HG03521 (cell line): ENCODE measurements around the gene CHD1.

ENCODE experiments used
- ATAC-seq: cut with Tn5 transposase; IDR thresholded peaks from one replicate; pipeline ENCODE4 v1.9.1; 2021; ENCODE audit warnings: mild to moderate bottlenecking, moderate library complexity; ENCODE audit not compliant: unreplicated experiment

CHD1 gene

GRCh38 chr5:98905857-98906688 lies 22.7 kb downstream of the CHD1 start:
- ATAC-seq: no peak

- ATAC-seq: no peak
Observed at GRCh38 chr5:98904780-98905179, 24.0 kb downstream of the CHD1 start.

- no peak for ATAC-seq
Observed at GRCh38 chr5:98902733-98903132, 26.1 kb downstream of the CHD1 start.

GRCh38 chr5:98899456-98899855 lies 29.4 kb downstream of the CHD1 start:
- no peak for ATAC-seq

GRCh38 chr5:98898743-98899142 lies 30.1 kb downstream of the CHD1 start:
- ATAC-seq: no peak

GRCh38 chr5:98891591-98891990 lies 37.2 kb downstream of the CHD1 start:
- ATAC-seq: no peak

GRCh38 chr5:98880598-98880997 lies 48.2 kb downstream of the CHD1 start:
- ATAC-seq: no peak

- ATAC-seq: no peak
Observed at GRCh38 chr5:98880151-98880550, 48.7 kb downstream of the CHD1 start.

- ATAC-seq: no peak
Observed at GRCh38 chr5:98877600-98877999, 51.2 kb downstream of the CHD1 start.

- no peak for ATAC-seq
Observed at GRCh38 chr5:98872674-98873073, 56.1 kb downstream of the CHD1 start.

GRCh38 chr5:98865690-98866089 lies 63.1 kb downstream of the CHD1 start:
- ATAC-seq: no peak

GRCh38 chr5:98847054-98847453 lies 81.8 kb downstream of the CHD1 start:
- ATAC-seq: no peak

GRCh38 chr5:98846520-98846919 lies 82.3 kb downstream of the CHD1 start:
- no peak for ATAC-seq

- ATAC-seq: no peak
Observed at GRCh38 chr5:98845878-98846277, 82.9 kb downstream of the CHD1 start.

- no peak for ATAC-seq
Observed at GRCh38 chr5:98844865-98845264, 83.9 kb downstream of the CHD1 start.

- no peak for ATAC-seq
Observed at GRCh38 chr5:98843481-98843880, 85.3 kb downstream of the CHD1 start.

GRCh38 chr5:98840946-98841345 lies 87.9 kb downstream of the CHD1 start:
- ATAC-seq: no peak

GRCh38 chr5:98839469-98840383 lies 89.1 kb downstream of the CHD1 start:
- no peak for ATAC-seq

GRCh38 chr5:98836175-98836574 lies 92.6 kb downstream of the CHD1 start:
- no peak for ATAC-seq

GRCh38 chr5:98827588-98828284 lies 101.1 kb downstream of the CHD1 start:
- no peak for ATAC-seq

GRCh38 chr5:98827161-98827560 lies 101.6 kb downstream of the CHD1 start:
- ATAC-seq: no peak
